Sigmoid colon (tissue), 4 donors: ENCODE measurements around the gene FAM3C.

Experiments
- EP300 ChIP-seq, 4 donors: sonication (generic); formaldehyde crosslinking; IDR thresholded peaks; one replicate each; pipeline ENCODE4 v1.6.1; 2017; ENCODE audit warnings: antibody characterized with exemption in 4 of 4
- TF ChIP-seq, protein P1 (sequence below), 4 experiments: fragments of 450-650 bp in 3 of 4; fragments of 200-600 bp in 1 of 4; IDR thresholded peaks; one replicate each; pipeline ENCODE4 v1.5.1; 2016 to 2019; ENCODE audit warnings: antibody characterized with exemption in 4 of 4, mild to moderate bottlenecking in 3 of 4, moderate library complexity in 2 of 4

- TF ChIP-seq, protein P1, sequence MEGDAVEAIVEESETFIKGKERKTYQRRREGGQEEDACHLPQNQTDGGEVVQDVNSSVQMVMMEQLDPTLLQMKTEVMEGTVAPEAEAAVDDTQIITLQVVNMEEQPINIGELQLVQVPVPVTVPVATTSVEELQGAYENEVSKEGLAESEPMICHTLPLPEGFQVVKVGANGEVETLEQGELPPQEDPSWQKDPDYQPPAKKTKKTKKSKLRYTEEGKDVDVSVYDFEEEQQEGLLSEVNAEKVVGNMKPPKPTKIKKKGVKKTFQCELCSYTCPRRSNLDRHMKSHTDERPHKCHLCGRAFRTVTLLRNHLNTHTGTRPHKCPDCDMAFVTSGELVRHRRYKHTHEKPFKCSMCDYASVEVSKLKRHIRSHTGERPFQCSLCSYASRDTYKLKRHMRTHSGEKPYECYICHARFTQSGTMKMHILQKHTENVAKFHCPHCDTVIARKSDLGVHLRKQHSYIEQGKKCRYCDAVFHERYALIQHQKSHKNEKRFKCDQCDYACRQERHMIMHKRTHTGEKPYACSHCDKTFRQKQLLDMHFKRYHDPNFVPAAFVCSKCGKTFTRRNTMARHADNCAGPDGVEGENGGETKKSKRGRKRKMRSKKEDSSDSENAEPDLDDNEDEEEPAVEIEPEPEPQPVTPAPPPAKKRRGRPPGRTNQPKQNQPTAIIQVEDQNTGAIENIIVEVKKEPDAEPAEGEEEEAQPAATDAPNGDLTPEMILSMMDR (IDR thresholded peaks at IDR 0.05): no peak
- no peak for TF ChIP-seq EP300 (IDR thresholded peaks at IDR 0.05)
Measured at GRCh38 chr7:121402701-121403100, 6.6 kb upstream of the FAM3C start.
